Astrocyte (in vitro differentiated cells and primary cell): ENCODE measurements around the gene CRYGN. TPM values are rescaled to one million over a fixed set of nuclear protein-coding genes. Genes with fewer than 3 reads are reported as not detected.

Source experiments
- DNase-seq: peaks from one replicate; pipeline ENCODE4 v3.0.0-alpha.2; 2010; ENCODE audit warnings: low read depth
- FAIRE-seq: peaks from 2 replicates; lab custom pipeline; 2011; peaks lifted over from hg19 to GRCh38; lab: Jason Lieb, UNC
- H2AFZ ChIP-seq: 2 replicates; pipeline ENCODE4 v1.6.0; 2012; ENCODE audit warnings: low read depth, low read length, inconsistent platforms
- H3K27ac ChIP-seq: 2 replicates; pipeline ENCODE4 v1.5.1; 2011; ENCODE audit warnings: low read depth, low read length, inconsistent platforms
- H3K27me3 ChIP-seq: 2 replicates; pipeline ENCODE4 v1.6.0; 2011; ENCODE audit warnings: low read length, inconsistent platforms; ENCODE audit not compliant: insufficient read depth
- H3K36me3 ChIP-seq: 2 replicates; pipeline ENCODE4 v1.5.1; 2011; ENCODE audit warnings: low read length, inconsistent platforms; ENCODE audit not compliant: insufficient read depth
- H3K4me1 ChIP-seq: 2 replicates; pipeline ENCODE4 v1.5.1; 2011; ENCODE audit warnings: low read length, inconsistent platforms; ENCODE audit not compliant: insufficient read depth
- H3K4me2 ChIP-seq: 2 replicates; pipeline ENCODE4 v1.6.0; 2012; ENCODE audit warnings: low read length, inconsistent platforms
- H3K4me3 ChIP-seq: 2 replicates; pipeline ENCODE4 v1.5.1; 2011; ENCODE audit warnings: low read depth, mild to moderate bottlenecking, low read length, inconsistent platforms; ENCODE audit not compliant: insufficient read depth
- H3K79me2 ChIP-seq: 2 replicates; pipeline ENCODE4 v1.6.0; 2012; ENCODE audit warnings: mild to moderate bottlenecking, low read length, inconsistent platforms; ENCODE audit not compliant: insufficient read depth
- H3K9ac ChIP-seq: 2 replicates; pipeline ENCODE4 v1.6.0; 2012; ENCODE audit warnings: mild to moderate bottlenecking, low read length, inconsistent platforms
- H3K9me3 ChIP-seq: 2 replicates; pipeline ENCODE4 v1.5.1; 2012; ENCODE audit warnings: low read depth, mild to moderate bottlenecking, low read length, inconsistent platforms; ENCODE audit not compliant: insufficient read depth
- H4K20me1 ChIP-seq: 2 replicates; pipeline ENCODE4 v1.6.0; 2012; ENCODE audit warnings: low read length, inconsistent platforms; ENCODE audit not compliant: insufficient read depth
- H3K27ac Mint-ChIP-seq: one replicate; pipeline ENCODE4 v1.8.0; 2021; ENCODE audit warnings: mild to moderate bottlenecking, mixed read lengths; ENCODE audit not compliant: unreplicated experiment
- H3K27me3 Mint-ChIP-seq: one replicate; pipeline ENCODE4 v1.8.0; 2021; ENCODE audit warnings: low read depth, mixed read lengths; ENCODE audit not compliant: unreplicated experiment
- H3K36me3 Mint-ChIP-seq: one replicate; pipeline ENCODE4 v1.8.0; 2021; ENCODE audit warnings: low read depth, mixed read lengths; ENCODE audit not compliant: unreplicated experiment
- H3K4me1 Mint-ChIP-seq: one replicate; pipeline ENCODE4 v1.8.0; 2021; ENCODE audit warnings: low read depth, mixed read lengths; ENCODE audit not compliant: unreplicated experiment
- H3K4me3 Mint-ChIP-seq: one replicate; pipeline ENCODE4 v1.8.0; 2021; ENCODE audit warnings: mild to moderate bottlenecking, moderate library complexity, mixed read lengths; ENCODE audit not compliant: unreplicated experiment
- H3K9me3 Mint-ChIP-seq: one replicate; pipeline ENCODE4 v1.8.0; 2021; ENCODE audit warnings: mild to moderate bottlenecking, mixed read lengths; ENCODE audit not compliant: unreplicated experiment
- EZH2 ChIP-seq: IDR thresholded peaks from 2 replicates; pipeline ENCODE4 v1.6.1; 2012; ENCODE audit warnings: mild to moderate bottlenecking, low read length, inconsistent platforms; ENCODE audit not compliant: insufficient read depth
- total RNA-seq: library from RNA; stranded (reverse); gene quantifications from 2 replicates; pipeline ENCODE4 v1.2.1, GENCODE V29; 2021
- TF ChIP-seq, protein P1 (sequence below): IDR thresholded peaks from 2 replicates; pipeline ENCODE4 v1.5.1; 2011; ENCODE audit warnings: low read depth, mild to moderate bottlenecking, inconsistent platforms, low read length, moderate library complexity; ENCODE audit not compliant: insufficient read depth

The CRYGN gene
- total RNA-seq, 1 donor from 2014 or later, result not detected

DNA sequence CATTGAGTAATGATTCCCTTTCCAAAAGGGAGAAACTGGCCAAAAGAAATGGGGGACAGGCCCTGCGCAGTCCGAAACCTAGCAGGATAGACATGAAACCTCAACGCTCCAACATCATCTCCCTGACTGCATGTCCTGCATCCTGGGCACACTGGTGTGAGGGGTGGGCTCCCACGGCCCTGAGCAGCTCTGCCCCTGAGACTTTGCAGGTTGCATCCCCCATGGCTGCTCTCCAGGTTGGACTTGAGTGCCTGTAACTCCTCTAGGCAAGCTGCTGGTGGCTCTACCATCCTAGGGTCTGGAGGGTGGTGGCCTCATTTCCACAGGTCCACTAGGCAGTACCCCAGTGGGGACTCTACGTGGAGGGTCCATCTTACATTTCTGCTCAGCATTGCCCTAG is 16.3 kb upstream of the CRYGN start:
- H3K36me3 ChIP-seq, result no peaks in the 10 kb centered on the region
- H3K79me2 ChIP-seq, result no peaks in the 10 kb centered on the region
- H4K20me1 ChIP-seq, result no peaks in the 10 kb centered on the region
- no peaks in the 10 kb centered on the region for H3K27me3 ChIP-seq
- Mint-ChIP-seq H3K27me3 (peaks cover 27% of the 10 kb centered on the region), H3K27ac (no peak overlapping the region), H3K9me3 (peaks cover 9% of the 10 kb centered on the region), H3K4me3 (no peak overlapping the region), H3K4me1 (peaks cover 20% of the 10 kb centered on the region), H3K36me3 (peaks cover 10% of the 10 kb centered on the region)
- no peak overlapping the region for H3K9ac ChIP-seq
- no peak overlapping the region for H3K4me3 ChIP-seq
- H3K9me3 ChIP-seq, result no peaks in the 10 kb centered on the region
- FAIRE-seq (no peak), DNase-seq (no peak)
- H3K4me2 ChIP-seq, result no peak overlapping the region
- TF ChIP-seq EZH2, result no peak
- TF ChIP-seq, protein P1, sequence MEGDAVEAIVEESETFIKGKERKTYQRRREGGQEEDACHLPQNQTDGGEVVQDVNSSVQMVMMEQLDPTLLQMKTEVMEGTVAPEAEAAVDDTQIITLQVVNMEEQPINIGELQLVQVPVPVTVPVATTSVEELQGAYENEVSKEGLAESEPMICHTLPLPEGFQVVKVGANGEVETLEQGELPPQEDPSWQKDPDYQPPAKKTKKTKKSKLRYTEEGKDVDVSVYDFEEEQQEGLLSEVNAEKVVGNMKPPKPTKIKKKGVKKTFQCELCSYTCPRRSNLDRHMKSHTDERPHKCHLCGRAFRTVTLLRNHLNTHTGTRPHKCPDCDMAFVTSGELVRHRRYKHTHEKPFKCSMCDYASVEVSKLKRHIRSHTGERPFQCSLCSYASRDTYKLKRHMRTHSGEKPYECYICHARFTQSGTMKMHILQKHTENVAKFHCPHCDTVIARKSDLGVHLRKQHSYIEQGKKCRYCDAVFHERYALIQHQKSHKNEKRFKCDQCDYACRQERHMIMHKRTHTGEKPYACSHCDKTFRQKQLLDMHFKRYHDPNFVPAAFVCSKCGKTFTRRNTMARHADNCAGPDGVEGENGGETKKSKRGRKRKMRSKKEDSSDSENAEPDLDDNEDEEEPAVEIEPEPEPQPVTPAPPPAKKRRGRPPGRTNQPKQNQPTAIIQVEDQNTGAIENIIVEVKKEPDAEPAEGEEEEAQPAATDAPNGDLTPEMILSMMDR, result no peak
- H3K27ac ChIP-seq, result no peak overlapping the region
- H3K4me1 ChIP-seq, result peaks cover 14% of the 10 kb centered on the region
- no peak overlapping the region for H2AFZ ChIP-seq

DNA sequence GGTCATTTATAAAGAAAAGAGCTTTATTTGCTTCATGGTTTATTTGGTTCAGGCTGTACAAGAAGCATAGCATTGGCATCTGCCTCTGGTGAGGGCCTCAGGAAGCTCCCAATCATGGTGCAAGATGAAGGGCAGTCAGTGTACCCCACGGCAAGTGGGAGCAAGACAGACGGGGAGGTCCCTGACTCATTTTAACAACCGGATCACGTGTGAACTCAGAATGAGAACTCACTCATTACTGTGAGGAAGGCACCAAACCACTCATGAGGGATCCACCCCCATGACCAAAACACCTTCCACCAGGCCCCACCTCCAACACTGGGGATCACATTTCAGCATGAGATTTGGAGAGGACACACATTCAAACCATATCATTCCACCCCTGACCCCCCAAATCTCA is 15.7 kb upstream of the CRYGN start:
- H3K27ac Mint-ChIP-seq, result no peak overlapping the region
- H3K27ac ChIP-seq, result no peak overlapping the region
- TF ChIP-seq, protein P1, result no peak
- no peak for TF ChIP-seq EZH2

DNA sequence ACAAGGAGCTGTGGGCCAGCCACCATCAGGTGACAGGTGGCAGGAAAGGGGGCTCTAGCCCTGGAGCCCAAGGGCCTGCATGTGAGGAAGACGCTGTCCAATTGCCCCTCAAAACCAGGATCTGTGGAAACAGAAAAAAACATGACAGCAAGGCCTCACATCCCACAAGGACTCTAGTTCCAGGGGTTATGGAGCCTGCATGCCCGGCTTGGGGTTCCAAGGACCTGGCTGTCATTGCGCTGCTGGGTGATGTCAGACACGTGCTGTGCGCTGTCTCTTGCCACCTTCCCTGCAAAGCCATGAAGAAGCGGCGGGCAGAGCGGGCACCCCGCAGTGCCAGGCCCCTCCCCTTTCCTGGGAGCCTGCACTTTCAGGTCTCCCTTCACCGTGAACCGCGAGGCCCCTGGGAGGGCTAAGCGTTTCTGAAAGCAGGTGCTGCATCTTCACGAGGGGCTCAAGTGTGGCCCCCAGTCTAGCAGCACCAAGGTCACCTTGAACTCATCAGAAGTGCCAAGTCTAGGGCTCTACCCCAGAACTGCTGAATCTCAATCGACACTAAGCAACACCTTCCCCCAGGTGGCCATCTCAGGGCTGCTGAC is 15.1 kb upstream of the CRYGN start:
- no peak overlapping the region for H3K4me2 ChIP-seq
- no peaks in the 10 kb centered on the region for H3K36me3 ChIP-seq
- H3K27me3 ChIP-seq, result no peaks in the 10 kb centered on the region
- H3K9me3 ChIP-seq, result no peaks in the 10 kb centered on the region
- H3K9me3 Mint-ChIP-seq, result peaks cover 8% of the 10 kb centered on the region
- TF ChIP-seq, protein P1, result no peak
- no peak for TF ChIP-seq EZH2
- DNase-seq, result no peak
- H3K4me3 ChIP-seq, result no peak overlapping the region
- H3K79me2 ChIP-seq, result no peaks in the 10 kb centered on the region
- peaks cover 8% of the 10 kb centered on the region for H3K4me1 ChIP-seq
- H3K4me3 Mint-ChIP-seq, result no peak overlapping the region
- peaks cover 10% of the 10 kb centered on the region for H3K4me1 Mint-ChIP-seq
- H4K20me1 ChIP-seq, result no peaks in the 10 kb centered on the region
- no peak overlapping the region for H3K9ac ChIP-seq
- peaks cover 35% of the 10 kb centered on the region for H3K27me3 Mint-ChIP-seq
- H2AFZ ChIP-seq, result no peak overlapping the region
- H3K27ac Mint-ChIP-seq, result no peak overlapping the region
- no peak for FAIRE-seq
- H3K36me3 Mint-ChIP-seq, result peaks cover 5% of the 10 kb centered on the region
- no peak overlapping the region for H3K27ac ChIP-seq

More for the DNA sequence above, 15.7 kb upstream of the CRYGN start:
- Histone ChIP-seq H3K4me3 (no peak overlapping the region), H3K36me3 (no peaks in the 10 kb centered on the region), H3K27me3 (no peaks in the 10 kb centered on the region), H3K4me2 (no peak overlapping the region), H3K9me3 (no peaks in the 10 kb centered on the region), H3K9ac (no peak overlapping the region), H3K4me1 (peaks cover 14% of the 10 kb centered on the region), H3K79me2 (no peaks in the 10 kb centered on the region), H2AFZ (no peak overlapping the region), H4K20me1 (no peaks in the 10 kb centered on the region)
- FAIRE-seq, result no peak
- Mint-ChIP-seq H3K27me3 (peaks cover 29% of the 10 kb centered on the region), H3K36me3 (peaks cover 10% of the 10 kb centered on the region), H3K4me1 (peaks cover 16% of the 10 kb centered on the region), H3K9me3 (peaks cover 8% of the 10 kb centered on the region), H3K4me3 (no peak overlapping the region)
- no peak for DNase-seq
